RWPE2 (cell line): ENCODE data around the gene C2CD3.

ENCODE experiments used
- ATAC-seq: fragments of 200-7000 bp; cut with Tn5 transposase; 3 replicates; pipeline ENCODE4 v1.9.1; 2021; ENCODE audit warnings: low read depth
- DNase-seq: peaks from one replicate; pipeline ENCODE4 v3.0.0-alpha.2; 2020; ENCODE audit warnings: low spot score
- H3K27ac ChIP-seq: fragments of 450-650 bp; 2 replicates; pipeline ENCODE4 v1.5.1; 2017; ENCODE audit warnings: mild to moderate bottlenecking; ENCODE audit not compliant: poor library complexity, severe bottlenecking
- H3K27me3 ChIP-seq: fragments of 250-450 bp; sonication (Bioruptor Pico); 2 replicates; pipeline ENCODE4 v1.5.1; 2021; ENCODE audit warnings: mild to moderate bottlenecking, moderate library complexity; ENCODE audit not compliant: insufficient read depth, poor library complexity, severe bottlenecking
- H3K36me3 ChIP-seq: fragments of 250-450 bp; sonication (Bioruptor Pico); 2 replicates; pipeline ENCODE4 v1.5.1; 2020; ENCODE audit warnings: low read depth, mild to moderate bottlenecking, moderate library complexity
- H3K4me1 ChIP-seq: fragments of 250-450 bp; sonication (Bioruptor Pico); 2 replicates; pipeline ENCODE4 v1.5.1; 2021; ENCODE audit warnings: mild to moderate bottlenecking, moderate library complexity; ENCODE audit not compliant: insufficient read depth, poor library complexity, severe bottlenecking
- H3K4me3 ChIP-seq: fragments of 250-450 bp; sonication (Bioruptor Pico); 2 replicates; pipeline ENCODE4 v1.5.1; 2021; ENCODE audit warnings: mild to moderate bottlenecking, moderate library complexity; ENCODE audit not compliant: severe bottlenecking
- H3K9me3 ChIP-seq: fragments of 250-450 bp; sonication (Bioruptor Pico); 2 replicates; pipeline ENCODE4 v1.5.1; 2021; ENCODE audit warnings: mild to moderate bottlenecking, moderate library complexity; ENCODE audit not compliant: severe bottlenecking
- CTCF ChIP-seq: fragments of 450-650 bp; IDR thresholded peaks from one replicate; pipeline ENCODE4 v1.5.1; 2017; ENCODE audit warnings: mild to moderate bottlenecking, moderate library complexity; ENCODE audit not compliant: poor library complexity, severe bottlenecking

Gene C2CD3

GRCh38 chr11:74012074-74012809 is 158.6 kb downstream of the C2CD3 start:
- DNase-seq, result no peak
- Histone ChIP-seq H3K27ac (no peak overlapping the region), H3K9me3 (no peaks in the 10 kb centered on the region), H3K4me1 (no peaks in the 10 kb centered on the region), H3K27me3 (no peaks in the 10 kb centered on the region), H3K36me3 (no peaks in the 10 kb centered on the region), H3K4me3 (no peak overlapping the region)
- TF ChIP-seq CTCF, result no peak
- ATAC-seq, result no peak

GRCh38 chr11:74011360-74012073 is 159.3 kb downstream of the C2CD3 start:
- ATAC-seq, result no peak
- Histone ChIP-seq H3K9me3 (no peaks in the 10 kb centered on the region), H3K4me3 (no peak overlapping the region), H3K36me3 (no peaks in the 10 kb centered on the region), H3K4me1 (no peaks in the 10 kb centered on the region), H3K27ac (no peak overlapping the region), H3K27me3 (no peaks in the 10 kb centered on the region)
- DNase-seq, result no peak
- no peak for TF ChIP-seq CTCF

GRCh38 chr11:74010306-74011300 is 160.2 kb downstream of the C2CD3 start:
- no peak for TF ChIP-seq CTCF
- H3K36me3 ChIP-seq, result no peaks in the 10 kb centered on the region
- H3K4me1 ChIP-seq, result no peaks in the 10 kb centered on the region
- H3K27ac ChIP-seq, result no peak overlapping the region
- no peak for DNase-seq
- ATAC-seq, result peak; percentile 19; the same call in 2 of the 3 replicates
- no peaks in the 10 kb centered on the region for H3K27me3 ChIP-seq
- H3K4me3 ChIP-seq, result no peak overlapping the region
- H3K9me3 ChIP-seq, result no peaks in the 10 kb centered on the region

GRCh38 chr11:74009675-74010305 is 161.0 kb downstream of the C2CD3 start:
- H3K27me3 ChIP-seq, result no peaks in the 10 kb centered on the region
- no peaks in the 10 kb centered on the region for H3K4me1 ChIP-seq
- no peak overlapping the region for H3K4me3 ChIP-seq
- ATAC-seq, result no peak
- no peak overlapping the region for H3K27ac ChIP-seq
- no peaks in the 10 kb centered on the region for H3K9me3 ChIP-seq
- no peak for TF ChIP-seq CTCF
- no peaks in the 10 kb centered on the region for H3K36me3 ChIP-seq
- DNase-seq, result no peak
